Epidermal melanocyte (primary cell): ENCODE results near the gene MARCHF3.
"Not testable (repeated sequence)": the region's sequence is repeated elsewhere in the genome, so short reads cannot be mapped to it uniquely, and the experiment has no call there.

Source experiments
- DNase-seq: peaks from one replicate; pipeline ENCODE4 v3.0.0; 2011; ENCODE audit warnings: low spot score; ENCODE audit not compliant: insufficient read length

MARCHF3 gene

DNA sequence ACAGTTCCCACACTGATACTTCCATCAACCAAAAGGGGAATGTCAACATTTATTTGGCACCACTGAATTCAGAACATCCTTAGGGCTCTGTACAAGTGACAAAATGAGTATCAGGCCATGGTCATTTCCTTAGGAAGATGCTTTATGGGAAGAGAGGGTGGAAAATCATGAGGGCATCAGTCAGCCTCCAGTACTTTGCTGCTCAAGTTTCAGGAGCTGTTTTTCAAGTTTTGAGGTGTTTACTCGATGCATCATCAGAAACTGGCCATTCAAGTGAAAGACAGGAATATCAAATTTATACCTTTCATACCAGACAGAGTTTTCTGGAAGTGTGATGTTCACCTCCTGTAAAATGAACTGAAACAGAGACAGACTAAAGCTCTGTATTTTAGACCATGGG is 21.2 kb upstream of the MARCHF3 start:
- no peak for DNase-seq

DNA sequence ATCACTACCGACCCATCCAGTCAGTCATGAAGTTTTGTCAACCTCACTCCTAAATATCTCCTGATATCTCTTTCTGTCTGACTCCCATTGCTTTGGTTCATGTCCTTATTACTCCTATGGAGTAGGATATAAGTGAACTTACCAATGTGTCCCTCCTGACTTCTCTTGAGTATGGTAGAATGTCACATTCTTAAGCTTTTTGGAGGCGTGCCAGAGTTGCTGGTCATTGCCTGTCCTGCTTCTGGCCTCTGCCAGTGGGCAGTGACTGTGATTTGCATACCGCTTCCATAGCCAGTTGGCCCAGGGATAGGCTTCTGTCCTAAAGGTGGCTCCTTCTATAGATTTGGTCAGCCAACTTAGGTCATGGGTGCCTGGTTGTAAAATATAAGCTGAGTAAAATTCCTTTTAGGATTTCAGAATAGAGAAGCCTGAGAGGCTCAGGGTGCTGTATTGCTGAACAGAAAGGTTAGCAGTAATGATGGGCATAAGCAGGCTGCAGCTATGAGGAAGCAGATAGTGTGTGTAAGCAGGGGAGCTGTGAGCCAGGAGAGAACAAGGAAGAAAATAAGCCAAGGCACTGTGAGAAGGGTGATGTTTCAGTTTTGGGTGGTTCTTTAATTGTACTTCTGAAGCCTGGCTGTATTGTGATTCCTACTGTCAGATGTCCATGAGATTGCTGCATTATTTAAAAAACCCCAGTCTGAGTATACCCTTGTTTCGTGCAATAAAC is 16.1 kb upstream of the MARCHF3 start:
- no peak for DNase-seq

DNA sequence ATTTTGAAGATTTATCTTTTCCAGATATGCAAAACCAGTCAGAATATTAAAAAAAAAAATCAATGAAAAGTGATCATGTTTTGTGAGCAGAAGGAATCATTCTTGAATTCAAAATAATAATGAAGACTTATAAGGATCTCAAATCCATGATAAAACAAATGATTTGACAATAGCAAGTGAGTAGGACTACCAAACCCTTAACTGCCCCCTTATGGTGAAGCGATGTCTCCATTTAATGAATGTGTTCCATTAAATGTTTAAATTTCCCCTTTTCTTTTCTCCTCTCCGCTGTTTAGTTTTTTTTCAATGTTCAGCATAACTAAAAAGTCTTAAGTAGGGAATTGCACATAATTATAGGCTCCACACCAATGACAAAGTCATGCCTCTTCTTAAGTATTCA is 12.2 kb upstream of the MARCHF3 start:
- DNase-seq, result no peak

DNA sequence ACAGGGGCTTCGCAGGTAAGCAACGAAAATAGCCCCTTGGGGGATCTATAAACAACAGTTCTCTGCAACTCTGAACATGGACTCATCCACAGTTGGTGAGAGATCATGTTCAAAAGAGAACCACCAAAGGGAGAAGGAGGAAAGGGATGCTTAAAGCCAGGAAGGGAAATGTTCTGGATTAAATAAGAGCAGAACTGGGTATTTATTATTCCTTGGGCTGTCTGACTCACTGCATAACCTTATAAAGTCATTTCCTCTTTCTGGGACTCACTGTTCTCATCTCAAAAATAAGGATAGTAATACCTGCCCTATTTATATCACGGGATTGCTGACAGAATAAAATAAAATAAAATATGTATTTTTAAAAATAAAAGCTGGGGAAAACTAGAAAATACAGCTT is 11.2 kb upstream of the MARCHF3 start:
- no peak for DNase-seq

DNA sequence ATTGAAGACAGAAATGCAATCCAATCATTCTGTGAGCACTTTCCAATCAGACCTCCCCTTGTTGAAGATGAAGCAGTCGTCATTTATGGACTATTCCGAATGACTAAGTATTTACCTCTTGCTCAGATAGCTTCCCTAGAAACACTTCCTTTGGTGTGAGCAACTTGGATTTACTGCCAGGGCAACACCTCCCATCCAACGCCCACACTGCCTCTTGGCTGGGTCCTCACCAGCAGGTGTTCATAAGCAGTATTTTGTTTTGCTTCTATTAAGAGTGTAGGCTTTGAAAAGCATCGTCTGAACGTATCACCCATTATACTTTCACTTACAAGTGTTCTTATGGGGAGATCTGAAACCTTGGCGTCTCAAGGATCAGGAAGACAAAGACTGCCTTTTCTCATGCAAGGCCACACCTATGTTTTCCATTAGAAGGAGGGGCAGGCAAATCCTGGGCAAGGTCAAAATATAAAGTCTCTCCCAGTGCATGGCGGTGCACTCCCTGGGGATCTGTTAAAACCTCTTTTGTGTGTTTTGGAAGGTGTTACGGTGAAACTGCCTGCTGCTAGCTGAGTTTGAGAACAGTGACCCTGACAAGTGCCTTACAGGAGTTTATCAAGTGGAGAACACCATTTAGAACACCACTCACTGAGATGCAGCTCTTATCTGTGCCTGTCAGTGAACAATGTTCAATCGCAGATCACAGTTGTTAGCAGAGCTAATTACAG is 10.6 kb upstream of the MARCHF3 start:
- no peak for DNase-seq

DNA sequence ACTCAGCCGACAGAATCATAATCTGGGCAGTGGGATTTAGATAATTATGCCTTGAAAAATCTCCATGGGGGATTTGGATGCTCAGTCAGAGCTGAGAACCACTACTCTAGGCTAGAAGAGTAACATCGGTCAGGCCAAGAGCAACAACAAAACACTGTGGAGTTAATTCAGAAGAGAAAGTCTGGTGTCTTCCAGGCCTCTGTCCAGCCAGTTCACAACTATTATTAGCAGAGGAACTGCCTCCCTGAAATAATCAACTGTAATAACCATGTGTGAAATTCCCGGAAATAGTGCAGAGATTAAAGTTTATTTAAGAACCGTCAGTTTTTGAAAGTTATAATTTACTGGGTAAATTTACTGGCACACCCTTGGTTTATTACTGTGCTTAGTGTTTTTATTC is 8.2 kb upstream of the MARCHF3 start:
- no peak for DNase-seq

DNA sequence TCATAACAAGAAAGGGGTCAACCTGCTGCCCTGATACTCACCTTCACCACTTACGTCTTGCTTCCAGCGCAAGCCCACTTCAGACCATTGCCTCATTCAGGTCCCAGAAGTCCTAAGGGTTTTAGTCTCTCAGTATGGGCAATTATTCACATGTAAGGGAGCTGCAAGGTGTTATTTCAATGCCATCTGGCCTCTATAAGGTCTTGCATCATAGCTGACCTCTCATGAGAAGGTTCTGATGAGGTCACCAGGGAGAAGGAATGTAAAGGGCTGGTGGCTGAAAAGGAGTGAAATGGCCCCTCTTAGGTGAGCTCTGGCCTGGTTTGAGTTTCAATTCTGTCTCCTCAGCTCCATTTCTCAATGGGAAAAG is 1.5 kb upstream of the MARCHF3 start:
- no peak for DNase-seq

DNA sequence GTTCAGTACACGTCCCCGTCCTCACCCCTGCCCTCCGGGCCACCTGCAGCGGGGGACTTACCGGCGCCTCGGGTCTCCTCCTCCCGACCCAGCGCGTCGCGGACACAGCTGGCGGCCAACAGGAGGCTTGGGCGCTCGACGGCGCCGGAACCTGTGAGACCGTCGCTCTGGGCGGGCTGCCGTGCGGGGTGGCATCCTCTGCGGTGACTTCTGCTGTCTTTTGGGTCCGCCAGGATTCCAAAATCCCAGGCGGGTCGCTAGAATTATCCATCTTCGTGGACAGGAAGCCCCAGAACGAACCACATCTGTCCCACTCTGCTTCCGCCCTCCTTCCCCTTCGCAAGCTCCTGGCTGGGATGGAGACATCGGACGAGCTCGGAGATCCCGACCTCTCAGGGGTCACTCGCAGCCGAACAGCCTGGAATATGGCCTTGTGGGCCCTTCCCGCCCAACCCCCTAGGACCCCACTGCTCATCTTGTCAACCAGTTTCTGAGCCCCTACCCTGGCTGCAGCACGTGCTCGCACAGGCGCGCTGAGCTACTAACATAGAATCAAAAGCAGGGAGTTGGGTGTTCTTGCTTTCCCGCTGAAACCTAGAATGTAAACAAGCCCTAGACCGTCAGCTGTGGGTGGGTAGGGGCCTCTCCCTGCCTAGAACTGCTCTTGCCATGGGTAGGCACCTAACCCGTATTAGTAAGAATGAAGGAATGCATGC is 947 bp upstream of the MARCHF3 start:
- DNase-seq, result no peak

DNA sequence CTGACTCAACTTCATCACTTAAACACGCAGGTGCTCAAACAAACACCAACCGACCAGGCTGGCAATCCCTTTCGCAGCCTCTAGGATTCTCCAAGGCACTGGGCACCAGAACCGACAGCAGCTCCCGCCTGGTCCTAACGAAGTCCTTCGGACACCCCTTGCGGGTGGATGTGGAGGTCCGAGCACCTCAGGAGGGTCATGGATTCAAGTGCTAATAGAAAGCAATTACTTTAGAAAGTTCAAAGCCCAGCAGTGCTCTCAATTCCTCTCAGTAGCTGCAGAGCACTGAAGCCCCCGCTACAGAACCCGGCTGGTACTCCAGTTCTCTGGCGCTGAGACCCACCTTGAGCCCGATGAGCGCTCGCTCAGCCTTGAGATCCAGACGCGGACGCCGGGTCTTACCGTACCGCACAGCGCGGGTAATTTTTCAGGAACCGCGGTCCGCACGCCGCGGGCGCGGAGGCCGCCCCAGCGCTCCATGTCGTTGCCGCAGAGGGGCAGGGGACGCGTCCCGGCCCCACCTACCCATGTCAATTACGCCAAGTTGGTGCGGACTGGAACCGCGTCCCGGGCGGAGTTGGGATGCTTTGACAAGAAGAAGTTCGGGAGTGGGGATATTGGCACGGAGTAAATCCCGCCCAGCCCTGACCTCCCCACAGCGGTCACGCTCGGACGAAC is 638 bp downstream of the MARCHF3 start:
- no peak for DNase-seq

DNA sequence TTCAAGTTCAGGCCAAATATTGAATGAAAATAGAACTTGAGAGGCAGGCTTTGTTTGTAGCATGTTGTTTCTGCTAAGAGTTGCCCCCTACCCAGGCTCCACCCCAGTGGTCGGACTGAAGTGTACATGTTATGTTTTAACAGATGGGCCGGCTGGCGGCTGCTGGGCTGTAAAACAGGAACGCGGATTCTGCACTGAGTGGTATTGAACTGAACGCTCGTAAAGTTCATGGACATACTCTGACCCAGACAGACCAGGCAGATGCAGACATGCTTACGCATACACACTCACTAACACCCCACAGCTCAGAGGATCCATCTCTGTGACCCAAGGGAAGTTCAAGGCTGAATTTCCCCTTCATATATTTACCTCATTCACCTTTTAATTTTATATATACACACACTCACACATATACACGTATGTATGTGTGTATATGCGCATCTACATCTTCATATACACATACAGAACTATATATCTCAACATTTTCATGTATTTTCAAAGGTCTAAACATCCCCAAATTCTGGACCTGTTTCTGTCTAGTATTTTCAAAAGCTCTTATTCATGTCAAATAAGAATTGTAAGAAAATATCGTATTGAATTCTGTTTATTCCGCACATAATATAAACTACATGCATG is 1.4 kb downstream of the MARCHF3 start:
- DNase-seq, result no peak

DNA sequence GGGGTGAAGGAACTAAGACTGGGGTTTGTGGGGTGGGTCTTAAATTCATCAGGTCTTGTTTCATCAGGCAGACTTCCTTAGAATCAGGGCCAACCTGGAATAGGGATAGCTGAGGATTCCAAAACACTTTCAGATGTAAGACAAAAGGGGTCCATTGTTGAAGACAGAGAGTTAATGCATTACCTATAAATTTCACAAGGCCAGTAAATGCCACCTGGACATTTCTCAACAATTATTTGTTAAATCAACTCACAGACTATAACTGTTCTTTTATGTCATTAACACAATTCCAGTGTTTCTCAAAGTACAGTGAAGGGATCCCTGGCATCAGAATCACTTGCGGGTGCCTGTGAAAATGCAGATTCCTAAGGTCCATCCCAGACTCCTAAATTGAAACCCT is 2.8 kb downstream of the MARCHF3 start:
- DNase-seq, result no peak

DNA sequence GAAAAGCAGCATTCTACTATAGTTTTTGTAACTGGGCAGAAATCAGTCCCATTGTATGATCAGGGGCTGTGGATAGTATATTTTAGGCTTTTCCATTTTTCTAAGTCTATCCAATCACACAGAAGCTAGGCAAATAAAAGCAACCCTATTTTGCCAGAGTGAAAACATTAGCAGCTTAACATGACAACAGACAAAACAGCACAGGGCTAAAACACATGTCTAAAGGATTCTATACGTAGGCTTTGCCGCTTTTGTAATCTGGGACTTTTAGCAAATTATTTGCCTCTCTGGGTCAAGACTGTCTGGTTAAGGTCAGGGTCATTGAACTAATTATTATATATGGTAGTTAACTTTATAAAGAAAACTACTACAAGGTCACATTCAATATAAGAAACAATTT is 4.2 kb downstream of the MARCHF3 start:
- no peak for DNase-seq

DNA sequence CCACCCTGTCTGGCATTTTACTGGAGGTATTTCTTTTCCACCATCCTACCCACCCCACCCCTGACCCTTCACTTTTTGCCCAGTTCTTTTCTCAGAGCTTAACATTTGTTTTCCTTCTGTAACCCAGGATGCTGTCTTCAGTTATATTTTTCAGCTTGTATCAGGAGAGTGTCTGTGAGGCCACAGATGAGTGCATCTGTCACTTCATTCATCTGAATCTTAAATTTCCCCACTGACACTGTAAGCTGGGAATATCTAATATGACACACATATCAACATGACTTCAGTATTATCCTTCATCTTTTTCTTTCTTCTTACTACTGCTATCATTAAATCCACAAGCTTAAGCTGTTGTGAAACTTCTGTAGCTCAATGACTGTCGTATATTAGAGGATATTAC is 4.9 kb downstream of the MARCHF3 start:
- no peak for DNase-seq

DNA sequence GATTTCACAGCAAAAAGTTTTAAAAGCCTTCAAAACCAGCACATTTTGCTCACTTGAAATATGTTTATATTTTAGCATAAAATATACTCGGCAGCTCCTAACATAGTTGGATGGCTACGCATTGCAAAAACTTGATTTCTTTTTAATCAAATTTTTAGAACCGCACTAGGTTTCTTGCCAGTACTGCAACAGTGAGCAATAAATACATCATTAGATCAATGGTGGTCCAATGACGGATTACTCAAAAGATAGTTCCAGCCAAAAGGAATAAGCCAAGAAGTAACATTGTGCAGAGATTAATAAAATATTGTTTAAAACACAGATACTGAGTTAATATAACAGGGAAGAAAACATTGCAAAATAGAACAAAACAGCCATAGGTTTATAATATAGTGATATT is 5.5 kb downstream of the MARCHF3 start:
- no peak for DNase-seq

DNA sequence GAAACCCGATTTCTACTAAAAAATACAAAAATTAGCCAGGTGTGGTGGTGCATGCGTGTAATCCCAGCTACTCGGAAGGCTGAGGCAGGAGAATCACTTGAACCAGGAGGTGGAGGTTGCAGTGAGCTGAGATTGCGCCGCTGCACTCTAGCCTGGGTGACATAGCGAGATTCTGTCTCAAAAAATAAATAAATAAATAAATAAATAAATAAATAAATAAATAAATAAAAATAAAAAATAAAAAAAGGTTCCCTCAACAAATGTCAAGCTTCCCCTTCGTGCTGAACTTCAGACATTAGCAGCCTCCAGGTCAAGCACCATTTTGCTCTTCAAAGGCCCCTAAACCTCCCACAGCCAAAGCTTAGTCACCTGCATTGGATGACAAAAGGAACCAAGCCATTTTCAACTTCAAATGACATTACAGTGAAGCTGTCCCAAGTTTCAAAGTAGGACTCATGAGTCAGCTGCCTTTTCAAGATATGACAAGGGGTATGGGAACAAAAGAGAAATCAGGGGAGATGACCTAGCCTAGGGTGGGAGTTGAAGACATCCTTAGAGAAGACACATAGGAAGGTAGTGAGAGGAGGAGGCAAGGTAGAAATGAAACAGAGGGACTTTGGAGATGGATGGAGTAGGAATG is 6.7 kb downstream of the MARCHF3 start:
- not testable (repeated sequence) for DNase-seq

DNA sequence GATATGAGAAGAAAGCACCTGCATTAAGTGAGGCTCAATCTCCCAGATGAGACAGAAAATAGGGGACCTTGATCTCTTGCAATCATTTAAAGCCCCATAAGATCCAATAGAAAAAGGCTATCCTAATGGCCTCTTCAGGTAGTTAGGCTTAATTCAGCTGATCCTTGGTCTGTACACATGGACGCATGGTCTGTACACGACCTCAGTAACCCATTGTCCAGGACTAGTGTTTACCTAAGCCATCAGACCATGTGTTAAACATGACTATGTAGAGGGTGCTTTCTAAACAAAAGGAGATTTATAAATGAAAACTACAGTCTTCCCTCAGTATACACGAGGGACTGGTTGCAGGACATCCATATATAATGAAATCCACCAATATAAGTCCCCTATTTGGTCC is 7.5 kb downstream of the MARCHF3 start:
- no peak for DNase-seq

DNA sequence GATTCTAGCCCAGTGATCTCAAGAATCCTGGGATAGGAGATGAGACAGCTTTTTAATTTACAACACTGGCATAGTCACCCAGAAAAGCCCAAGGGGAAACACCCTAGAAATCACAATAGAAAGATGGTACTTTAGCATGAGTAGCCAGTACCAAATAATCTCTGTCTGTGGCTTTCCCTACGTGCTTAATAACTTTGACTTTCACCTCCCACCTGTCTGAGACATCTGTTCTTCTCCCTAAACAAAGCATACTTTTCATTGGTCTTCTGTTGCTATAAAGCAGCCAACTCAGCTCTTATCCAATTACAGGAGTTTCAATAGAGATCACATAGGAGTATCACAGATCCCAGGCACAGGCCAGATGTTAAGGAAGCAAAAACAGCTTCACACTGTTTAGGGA is 10.4 kb downstream of the MARCHF3 start:
- no peak for DNase-seq

DNA sequence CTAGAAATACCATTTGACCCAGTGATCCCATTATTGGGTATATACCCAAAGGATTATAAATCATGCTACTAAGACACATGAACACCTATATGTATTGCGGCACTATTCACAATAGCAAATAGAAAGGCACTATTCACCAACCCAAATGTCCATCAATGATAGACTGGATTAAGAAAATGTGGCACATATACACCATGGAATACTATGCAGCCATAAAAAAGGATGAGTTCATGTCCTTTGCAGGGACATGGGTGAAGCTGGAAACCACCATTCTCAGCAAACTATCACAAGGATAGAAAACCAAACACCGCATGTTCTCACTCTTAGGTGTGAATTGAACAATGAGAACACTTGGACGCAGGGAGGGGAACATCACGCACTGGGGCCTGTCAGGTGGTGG is 13.6 kb downstream of the MARCHF3 start:
- not testable (repeated sequence) for DNase-seq

DNA sequence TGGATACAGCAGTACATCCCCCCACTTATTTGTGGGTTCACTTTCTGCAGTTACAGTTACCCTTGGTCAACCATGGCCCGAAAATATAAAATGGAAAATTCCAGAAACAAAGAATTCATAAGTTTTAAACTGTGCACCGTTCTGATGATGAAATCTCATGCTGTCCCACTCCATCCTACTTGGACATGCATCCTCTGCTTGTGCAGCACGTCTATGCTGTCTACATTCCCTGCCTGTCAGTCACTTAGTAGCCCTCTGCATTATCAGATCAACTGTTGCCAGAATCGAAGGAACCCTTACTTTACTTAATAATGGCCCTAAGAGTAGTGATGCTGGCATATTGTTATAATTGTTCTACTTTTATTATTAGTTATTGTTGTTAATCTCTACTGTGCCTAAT is 14.6 kb downstream of the MARCHF3 start:
- DNase-seq, result no peak

DNA sequence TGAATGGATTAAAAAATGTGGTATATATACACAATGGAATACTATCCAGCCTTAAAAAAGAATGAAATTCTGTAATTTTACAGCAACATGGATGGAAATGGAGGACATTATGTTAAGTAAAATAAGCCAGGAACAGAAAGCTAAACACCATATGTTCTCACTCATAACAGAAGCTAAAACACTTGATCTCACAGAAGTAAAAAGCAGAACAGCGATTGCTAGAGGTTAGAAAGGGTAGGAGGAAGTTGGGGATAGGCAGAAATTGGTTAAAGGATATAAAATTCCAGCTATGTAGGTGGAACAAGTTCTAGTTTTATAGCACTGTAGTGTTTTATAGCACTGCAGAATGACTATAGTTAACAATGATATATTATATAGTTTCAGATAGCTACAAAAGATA is 15.8 kb downstream of the MARCHF3 start:
- DNase-seq, result no peak

DNA sequence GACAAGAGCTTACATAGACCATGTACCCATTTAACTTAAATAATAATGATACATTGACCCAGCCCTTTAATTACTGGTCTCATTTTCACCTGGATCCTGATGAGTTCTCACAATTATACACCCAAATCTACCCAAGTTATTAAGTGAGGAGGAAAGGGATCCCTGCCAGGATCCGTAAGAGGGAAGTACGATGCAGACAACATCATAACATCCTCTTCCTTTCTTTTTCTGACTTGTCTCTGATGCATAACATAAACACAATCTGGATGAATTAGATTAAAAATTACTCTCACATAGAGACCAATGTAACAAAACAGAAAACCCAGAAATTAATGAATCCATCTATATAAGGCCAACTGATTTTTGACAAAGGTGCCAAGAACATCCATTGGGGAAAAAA is 17.0 kb downstream of the MARCHF3 start:
- DNase-seq, result no peak
